HG02943 (cell line): ENCODE measurements around the gene SLC35G6.
"Not testable (repeated sequence)": the region's sequence is repeated elsewhere in the genome, so short reads cannot be mapped to it uniquely, and the experiment has no call there.

Source experiments
- ATAC-seq: cut with Tn5 transposase; IDR thresholded peaks from one replicate; pipeline ENCODE4 v1.9.1; 2021; ENCODE audit warnings: mild to moderate bottlenecking, low read depth, moderate library complexity; ENCODE audit not compliant: unreplicated experiment

SLC35G6 gene

GRCh38 chr17:7481275-7481674 lies at the start of gene SLC35G6:
Gene SLC35G6, plus strand, starts transcription at chr17:7481446. Its CDS starts 71 bp downstream, at chr17:7481517.
- ATAC-seq: not testable (repeated sequence)

- no peak for ATAC-seq
These were observed 49.0 kb upstream of the SLC35G6 start for GRCh38 chr17:7432296-7432695.

GRCh38 chr17:7435676-7436555 lies 45.3 kb upstream of the SLC35G6 start:
- ATAC-seq: peak; percentile 4

- ATAC-seq: no peak
These were observed 44.5 kb upstream of the SLC35G6 start for GRCh38 chr17:7436556-7437368.

GRCh38 chr17:7437369-7437863 lies 43.8 kb upstream of the SLC35G6 start:
- no peak for ATAC-seq

GRCh38 chr17:7437950-7438614 lies 43.2 kb upstream of the SLC35G6 start:
- ATAC-seq: no peak

- no peak for ATAC-seq
These were observed 42.4 kb upstream of the SLC35G6 start for GRCh38 chr17:7438656-7439460.

- ATAC-seq: no peak
These were observed 41.7 kb upstream of the SLC35G6 start, which contains the start of gene FGF11 for GRCh38 chr17:7439462-7440112. Gene FGF11, plus strand, starts transcription at chr17:7439512. Its CDS starts 109 bp downstream, at chr17:7439621.

- ATAC-seq: no peak
These were observed 41.0 kb upstream of the SLC35G6 start for GRCh38 chr17:7440113-7440833.

- no peak for ATAC-seq
These were observed 40.4 kb upstream of the SLC35G6 start for GRCh38 chr17:7440834-7441195.

GRCh38 chr17:7441266-7441665 lies 40.0 kb upstream of the SLC35G6 start:
- ATAC-seq: no peak

GRCh38 chr17:7442142-7442541 lies 39.1 kb upstream of the SLC35G6 start:
- no peak for ATAC-seq

- no peak for ATAC-seq
These were observed 37.5 kb upstream of the SLC35G6 start for GRCh38 chr17:7443499-7444485.

GRCh38 chr17:7444682-7445618 lies 36.3 kb upstream of the SLC35G6 start, which contains the start of gene CHRNB1:
Gene CHRNB1, plus strand, starts transcription at chr17:7445061. Its CDS starts 67 bp downstream, at chr17:7445128.
- no peak for ATAC-seq

GRCh38 chr17:7445619-7445968 lies 35.7 kb upstream of the SLC35G6 start:
- ATAC-seq: no peak

GRCh38 chr17:7448461-7448860 lies 32.8 kb upstream of the SLC35G6 start:
- ATAC-seq: no peak
